Activated naive CD4-positive, alpha-beta T cell (primary cell): ENCODE measurements around the gene IMP4.

Source experiments
- DNase-seq, 4 experiments: peaks; one replicate each; lab custom pipeline; 2025; lab: John Stamatoyannopoulos, UW

The IMP4 gene

GRCh38 chr2:130336877-130337734, 5.6 kb upstream of the IMP4 start:
- DNase-seq = peak in 1 of 4 experiments; percentile 19

GRCh38 chr2:130337735-130338325, 4.9 kb upstream of the IMP4 start:
- no peak for DNase-seq

- DNase-seq = no peak
Measured at GRCh38 chr2:130338793-130339345, 3.8 kb upstream of the IMP4 start.

GRCh38 chr2:130339885-130340745, 2.6 kb upstream of the IMP4 start:
- DNase-seq = no peak

- DNase-seq = no peak
Measured at GRCh38 chr2:130341562-130342019, 1.1 kb upstream of the IMP4 start.

- peak; percentile 53 to 70 (median 62) for DNase-seq
Measured at GRCh38 chr2:130342020-130342532, 621 bp upstream of the IMP4 start.

- DNase-seq = no peak
Measured at GRCh38 chr2:130344578-130344977, 1.9 kb downstream of the IMP4 start.

- DNase-seq = no peak
Measured at GRCh38 chr2:130345091-130345490, 2.4 kb downstream of the IMP4 start.

- DNase-seq = no peak
Measured at GRCh38 chr2:130345611-130346010, 2.9 kb downstream of the IMP4 start.

GRCh38 chr2:130346041-130346740, 3.5 kb downstream of the IMP4 start:
- DNase-seq = no peak

- DNase-seq = no peak
Measured at GRCh38 chr2:130346741-130347066, 4.0 kb downstream of the IMP4 start.

- DNase-seq = no peak
Measured at GRCh38 chr2:130347220-130347925, 4.7 kb downstream of the IMP4 start.

- DNase-seq = no peak
Measured at GRCh38 chr2:130349174-130349573, 6.5 kb downstream of the IMP4 start.

- no peak for DNase-seq
Measured at GRCh38 chr2:130351711-130352110, 9.0 kb downstream of the IMP4 start.

- no peak for DNase-seq
Measured at GRCh38 chr2:130352237-130352636, 9.5 kb downstream of the IMP4 start.

- DNase-seq = no peak
Measured at GRCh38 chr2:130353291-130354138, 10.8 kb downstream of the IMP4 start.

- DNase-seq = no peak
Measured at GRCh38 chr2:130354139-130354428, 11.4 kb downstream of the IMP4 start.

- DNase-seq = no peak
Measured at GRCh38 chr2:130355172-130355577, 12.5 kb downstream of the IMP4 start.

- peak; percentile 13 to 47 (median 22) for DNase-seq
Measured at GRCh38 chr2:130355578-130356431, 13.1 kb downstream of the IMP4 start, which contains the start of gene PTPN18. TSS of gene PTPN18 (plus strand) at chr2:130356056. CDS start at chr2:130356108, 52 bp downstream.
